HEK293 (cell line): ENCODE measurements around the gene NCKAP5.

ENCODE experiments used
- CTCF ChIP-seq: fragments of 450-650 bp; formaldehyde crosslinking; IDR thresholded peaks from 2 replicates; pipeline ENCODE4 v1.5.1; 2016; ENCODE audit warnings: missing biosample characterization, missing genetic modification characterization
- PRDM4 ChIP-seq: fragments of 450-650 bp; formaldehyde crosslinking; IDR thresholded peaks from 2 replicates; pipeline ENCODE4 v1.5.1; 2017; ENCODE audit warnings: missing biosample characterization, missing genetic modification characterization
- SP3 ChIP-seq: fragments of 450-650 bp; formaldehyde crosslinking; IDR thresholded peaks from 2 replicates; pipeline ENCODE4 v1.5.1; 2016; ENCODE audit warnings: missing biosample characterization, missing genetic modification characterization
- YY1 ChIP-seq: fragments of 450-650 bp; formaldehyde crosslinking; IDR thresholded peaks from 2 replicates; pipeline ENCODE4 v1.5.1; 2018; ENCODE audit warnings: missing biosample characterization, missing genetic modification characterization
- ZBTB17 ChIP-seq: fragments of 450-650 bp; formaldehyde crosslinking; IDR thresholded peaks from 2 replicates; pipeline ENCODE4 v1.5.1; 2016; ENCODE audit warnings: missing biosample characterization, missing genetic modification characterization
- ZBTB26 ChIP-seq: fragments of 450-650 bp; formaldehyde crosslinking; optimal IDR thresholded peaks from 2 replicates; pipeline ENCODE3; 2016; ENCODE audit warnings: missing biosample characterization, mild to moderate bottlenecking, missing genetic modification characterization
- ZBTB49 ChIP-seq: fragments of 450-650 bp; formaldehyde crosslinking; IDR thresholded peaks from 2 replicates; pipeline ENCODE4 v1.5.1; 2016; ENCODE audit warnings: missing biosample characterization, missing genetic modification characterization, low read depth
- ZNF112 ChIP-seq: fragments of 450-650 bp; formaldehyde crosslinking; IDR thresholded peaks from 2 replicates; pipeline ENCODE4 v1.5.0; 2017; ENCODE audit warnings: missing biosample characterization, missing genetic modification characterization
- ZNF155 ChIP-seq: fragments of 450-650 bp; formaldehyde crosslinking; IDR thresholded peaks from 2 replicates; pipeline ENCODE4 v1.5.1; 2016; ENCODE audit warnings: missing biosample characterization, missing genetic modification characterization
- ZNF311 ChIP-seq: fragments of 450-650 bp; formaldehyde crosslinking; IDR thresholded peaks from 2 replicates; pipeline ENCODE4 v1.5.1; 2017; ENCODE audit warnings: missing biosample characterization, missing genetic modification characterization, borderline replicate concordance
- ZNF549 ChIP-seq: fragments of 450-650 bp; IDR thresholded peaks from 2 replicates; pipeline ENCODE4 v1.5.1; 2018; ENCODE audit warnings: missing biosample characterization, missing genetic modification characterization, mild to moderate bottlenecking, inconsistent platforms, moderate library complexity
- ZNF792 ChIP-seq: fragments of 450-650 bp; formaldehyde crosslinking; IDR thresholded peaks from 2 replicates; pipeline ENCODE4 v1.5.1; 2016; ENCODE audit warnings: missing biosample characterization, missing genetic modification characterization
- TF ChIP-seq, protein P1 (sequence below): fragments of 450-650 bp; formaldehyde crosslinking; IDR thresholded peaks from 2 replicates; pipeline ENCODE4 v1.5.1; 2017; ENCODE audit warnings: missing biosample characterization, missing genetic modification characterization

GRCh38 chr2:133252780-133253355, 315.4 kb downstream of the NCKAP5 start:
- TF ChIP-seq ZBTB17 (no peak), ZBTB49 (tag by site-specific recombination) (no peak), ZNF792 (tag by site-specific recombination) (no peak), CTCF (no peak), ZNF112 (tag by site-specific recombination) (no peak), PRDM4 (tag by site-specific recombination) (no peak), SP3 (no peak), YY1 (tag by site-specific recombination) (no peak), ZNF549 (tag by site-specific recombination) (no peak), ZNF311 (tag by site-specific recombination) (no peak), ZNF155 (no peak), ZBTB26 (no peak)
- TF ChIP-seq, protein P1, sequence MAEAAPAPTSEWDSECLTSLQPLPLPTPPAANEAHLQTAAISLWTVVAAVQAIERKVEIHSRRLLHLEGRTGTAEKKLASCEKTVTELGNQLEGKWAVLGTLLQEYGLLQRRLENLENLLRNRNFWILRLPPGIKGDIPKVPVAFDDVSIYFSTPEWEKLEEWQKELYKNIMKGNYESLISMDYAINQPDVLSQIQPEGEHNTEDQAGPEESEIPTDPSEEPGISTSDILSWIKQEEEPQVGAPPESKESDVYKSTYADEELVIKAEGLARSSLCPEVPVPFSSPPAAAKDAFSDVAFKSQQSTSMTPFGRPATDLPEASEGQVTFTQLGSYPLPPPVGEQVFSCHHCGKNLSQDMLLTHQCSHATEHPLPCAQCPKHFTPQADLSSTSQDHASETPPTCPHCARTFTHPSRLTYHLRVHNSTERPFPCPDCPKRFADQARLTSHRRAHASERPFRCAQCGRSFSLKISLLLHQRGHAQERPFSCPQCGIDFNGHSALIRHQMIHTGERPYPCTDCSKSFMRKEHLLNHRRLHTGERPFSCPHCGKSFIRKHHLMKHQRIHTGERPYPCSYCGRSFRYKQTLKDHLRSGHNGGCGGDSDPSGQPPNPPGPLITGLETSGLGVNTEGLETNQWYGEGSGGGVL (tag by site-specific recombination), result no peak
